Pancreas (tissue), 10 donors: ENCODE results near the gene OR10H4. TPM values are rescaled to one million over a fixed set of nuclear protein-coding genes. Genes with fewer than 3 reads are reported as not detected.
A peak's percentile ranks its signal among the peaks of the same experiment; 100 is the strongest.

Source experiments
- ATAC-seq, 4 donors: fragments of 200-7000 bp; cut with Tn5 transposase; one replicate each; pipeline versions ENCODE4 v1.8.0 to v1.9.1; 2020; ENCODE audit warnings: mild to moderate bottlenecking in 4 of 4, moderate library complexity in 4 of 4
- DNase-seq, 6 donors: peaks; one replicate each; pipeline ENCODE4 v3.0.0-alpha.2; 2020
- FAIRE-seq: peaks from 2 replicates; lab custom pipeline; 2012; peaks lifted over from hg19 to GRCh38; lab: Jason Lieb, UNC
- H3K27ac ChIP-seq, 4 donors: fragments of 200-600 bp; sonication (generic); 1 replicate in 3 of 4; 2 replicates in 1 of 4; pipeline versions ENCODE4 v1.5.0 to v1.8.0; 2020
- H3K27me3 ChIP-seq, 4 donors: fragments of 200-600 bp; one replicate each; pipeline ENCODE4 v1.8.0; 2021
- H3K36me3 ChIP-seq, 3 donors: fragments of 200-600 bp; sonication (generic) in 1 of 3; one replicate each; pipeline versions ENCODE4 v1.5.0 to v1.8.0; 2020 to 2021
- H3K4me1 ChIP-seq, 3 donors: fragments of 200-600 bp; one replicate each; pipeline ENCODE4 v1.8.0; 2021
- H3K4me3 ChIP-seq, 4 donors: fragments of 200-600 bp; sonication (generic) in 2 of 4; one replicate each; pipeline versions ENCODE4 v1.5.0 to v1.8.0; 2020 to 2021
- H3K9me3 ChIP-seq, 4 donors: fragments of 200-600 bp; one replicate each; pipeline ENCODE4 v1.8.0; 2021
- CTCF ChIP-seq, 4 donors: fragments of 200-600 bp; sonication (generic) in 3 of 4; IDR thresholded peaks; one replicate each; pipeline versions ENCODE4 v1.5.0 to v1.8.0; 2021; ENCODE audit warnings: antibody characterized with exemption in 4 of 4
- WGBS, 2 donors: extraction: QIAGEN DNeasy Blood & Tissue Kit; methylation state at CpG; one replicate each; pipeline ENCODE4 v1.1.7; 2013; 5-methylcytosine and 5-hydroxymethylcytosine counted together
- intact Hi-C, 3 donors: fragments of 100-400 bp; cut with DNase I; formaldehyde crosslinking; loops; one replicate each; pipeline versions ENCODE4 v1.11.1 to v1.14.2; 2022
- polyA plus RNA-seq, 2 donors: library from polyadenylated mRNA; stranded (reverse); fragments of 200-250 nt; gene quantifications; one replicate each; pipeline ENCODE4 v1.2.3, GENCODE V29; 2013
- total RNA-seq, 6 donors: library from RNA; stranded (reverse); fragmentation: NEBNext Ultra II Directional in 4 of 6; extraction: Animal tissue kit (Norgen Biotek cat#: 25700) in 4 of 6; gene quantifications; one replicate each; pipeline versions ENCODE4 v1.2.1 to v1.2.4, GENCODE V29; 2021 to 2023
- donor health status: healthy with polysubstance abuse.
- donor health status: DM: no; HTN: no; CAD: no; lungs with moderate emphysema.
- donor health status: DM: no; HTN: no; CAD: no.
- donor health status: control.
- donor health status: control.
- donor health status: Bipolar disorder and iron deficiency.
- donor health status: DM: yes; HTN: yes; CAD: no.
- donor health status: DM: no; HTN: no; CAD: no.
- donor health status: DM: no; HTN: no; CAD: no.
- donor health status: DM: yes; HTN: yes; CAD: no.

The OR10H4 gene
- total and polyA plus RNA-seq, 8 donors: not detected

- FAIRE-seq (no peak), DNase-seq (peak; percentile 60 to 98 (median 92)), ATAC-seq (peak; percentile 95 to 98 (median 96))
- WGBS, 2 donors: 25 to 30% methylated on average over 10 of the region's 10 CpGs
- H3K36me3 ChIP-seq: no peaks in the 10 kb centered on the region
- H3K9me3 ChIP-seq: no peaks in the 10 kb centered on the region
- peak within 1 kb of the TSS in 1 of 4 donors; percentile 21 for H3K4me3 ChIP-seq
- no peaks in the 10 kb centered on the region for H3K27me3 ChIP-seq
- peaks cover 0 to 11% (median 5%) of the 10 kb centered on the region in 3 donors for H3K4me1 ChIP-seq
- intact Hi-C loops: no loop called here
- TF ChIP-seq CTCF (IDR thresholded peaks at IDR 0.05): no peak
- H3K27ac ChIP-seq: peak within 1 kb of the TSS; percentile 38 to 90 (median 79)
These were observed 14.3 kb upstream of the OR10H4 start, which contains the start of gene CYP4F11 for GRCh38 chr19:15934332-15935078. Gene CYP4F11, minus strand, starts transcription at chr19:15934529. Its CDS starts 121 bp downstream, at chr19:15934408.

GRCh38 chr19:15935167-15935702 is 13.6 kb upstream of the OR10H4 start:
- no peaks in the 10 kb centered on the region for H3K9me3 ChIP-seq
- WGBS, 2 donors: 15 to 21% methylated on average over 3 of the region's 3 CpGs
- no peak overlapping the region for H3K4me3 ChIP-seq
- peak overlapping the region; percentile 38 to 90 (median 79) for H3K27ac ChIP-seq
- peak; percentile 14 to 44 (median 22) for ATAC-seq
- no peaks in the 10 kb centered on the region for H3K36me3 ChIP-seq
- H3K27me3 ChIP-seq: no peaks in the 10 kb centered on the region
- TF ChIP-seq CTCF (IDR thresholded peaks at IDR 0.05): no peak
- no peak for FAIRE-seq
- intact Hi-C loops: no loop called here
- peak in 1 of 6 donors; percentile 36 for DNase-seq
- H3K4me1 ChIP-seq: peaks cover 0 to 11% (median 5%) of the 10 kb centered on the region in 3 donors

- no peaks in the 10 kb centered on the region for H3K9me3 ChIP-seq
- WGBS, 2 donors: 85 to 90% methylated on average over 3 of the region's 3 CpGs
- no peak overlapping the region for H3K27ac ChIP-seq
- FAIRE-seq: no peak
- H3K4me1 ChIP-seq: peaks cover 0 to 11% (median 5%) of the 10 kb centered on the region in 3 donors
- H3K4me3 ChIP-seq: no peak overlapping the region
- no peak for DNase-seq
- intact Hi-C loops: no loop called here
- no peak for ATAC-seq
- H3K27me3 ChIP-seq: no peaks in the 10 kb centered on the region
- no peaks in the 10 kb centered on the region for H3K36me3 ChIP-seq
- no peak for TF ChIP-seq CTCF (IDR thresholded peaks at IDR 0.05)
These were observed 12.6 kb upstream of the OR10H4 start for GRCh38 chr19:15936173-15936572.

- FAIRE-seq (no peak), DNase-seq (no peak), ATAC-seq (no peak)
- intact Hi-C loops: no loop called here
- Histone ChIP-seq H3K36me3 (no peaks in the 10 kb centered on the region), H3K4me3 (no peak overlapping the region), H3K9me3 (no peaks in the 10 kb centered on the region), H3K4me1 (peaks cover 0 to 11% (median 5%) of the 10 kb centered on the region in 3 donors), H3K27me3 (no peaks in the 10 kb centered on the region), H3K27ac (no peak overlapping the region)
- TF ChIP-seq CTCF (IDR thresholded peaks at IDR 0.05): no peak
- WGBS, 2 donors: 84 to 91% methylated on average over 2 of the region's 2 CpGs
These were observed 11.9 kb upstream of the OR10H4 start for GRCh38 chr19:15936950-15937349.
